Endothelial cell of umbilical vein (primary cell): ENCODE results near the gene CTBS. TPM values are rescaled to one million over a fixed set of nuclear protein-coding genes. Genes with fewer than 3 reads are reported as not detected.

Experiments
- BruUV-seq: library from RNA; stranded (reverse); fragments of 400-500 nt; replicated peaks from 2 replicates; lab custom pipeline; 2021; lab: Mats Ljungman, UMichigan
- CTCF ChIA-PET: fragments of 300-600, 350-600 bp; sonication (Branson Sonifier 250); formaldehyde crosslinking; loops from one replicate; lab custom pipeline; 2021; ENCODE audit warnings: antibody characterized with exemption, inconsistent platforms; lab: Charles Lee
- POLR2A ChIA-PET: fragments of 300-600, 350-600 bp; sonication (Branson Sonifier 250); formaldehyde crosslinking; loops from one replicate; lab custom pipeline; 2021; ENCODE audit warnings: antibody characterized with exemption, inconsistent platforms; lab: Charles Lee
- DNase-seq: peaks from one replicate; pipeline ENCODE4 v3.0.0-alpha.2; 2011; ENCODE audit warnings: low read depth, low spot score
- FAIRE-seq: peaks from 2 replicates; lab custom pipeline; 2011; peaks lifted over from hg19 to GRCh38; lab: Jason Lieb, UNC
- H2AFZ ChIP-seq: 2 replicates; pipeline ENCODE4 v1.6.0; 2012; ENCODE audit warnings: low read depth, low read length, control low read depth, inconsistent platforms
- H3K27ac ChIP-seq: 2 replicates; pipeline ENCODE4 v1.5.1; 2011; ENCODE audit warnings: low read depth, mild to moderate bottlenecking, control low read depth, low read length, moderate library complexity; ENCODE audit not compliant: insufficient read depth
- H3K27me3 ChIP-seq, 2 experiments: 2 replicates each; pipeline versions ENCODE4 v1.6.0 to v1.6.1; 2011; ENCODE audit warnings: low read length in 2 of 2, mixed read lengths in 1 of 2; ENCODE audit not compliant: control insufficient read depth in 2 of 2, insufficient read depth in 2 of 2
- H3K36me3 ChIP-seq, 2 experiments: 2 replicates in 1 of 2; 3 replicates in 1 of 2; pipeline ENCODE4 v1.5.1; 2011; ENCODE audit warnings: low read length in 2 of 2, mild to moderate bottlenecking in 1 of 2, moderate library complexity in 1 of 2; ENCODE audit not compliant: control insufficient read depth in 2 of 2, insufficient read depth in 2 of 2; ENCODE audit errors: extremely low read depth in 1 of 2
- H3K4me1 ChIP-seq: 3 replicates; pipeline ENCODE4 v1.5.1; 2011; ENCODE audit warnings: mild to moderate bottlenecking, low read length; ENCODE audit not compliant: control insufficient read depth, insufficient read depth; ENCODE audit errors: extremely low read depth
- H3K4me2 ChIP-seq: 2 replicates; pipeline ENCODE4 v1.6.1; 2011; ENCODE audit warnings: low read length, control low read depth, mixed read lengths; ENCODE audit not compliant: insufficient read depth
- H3K4me3 ChIP-seq, 3 experiments: fragments of 200-600 bp in 1 of 3; sonication (generic), shearing (Covaris generic) in 1 of 3; replicated peaks in 1 of 3; 2 replicates each; pipeline ENCODE4 v1.5.1; 2011 to 2016; ENCODE audit warnings: control low read depth in 3 of 3, low read length in 3 of 3, mild to moderate bottlenecking in 2 of 3, inconsistent platforms in 1 of 3, low read depth in 1 of 3, moderate library complexity in 1 of 3; ENCODE audit not compliant: insufficient read depth in 1 of 3
- H3K79me2 ChIP-seq: 2 replicates; pipeline ENCODE4 v1.6.0; 2012; ENCODE audit warnings: low read length, inconsistent platforms; ENCODE audit not compliant: control insufficient read depth, insufficient read depth
- H3K9ac ChIP-seq: replicated peaks from 2 replicates; pipeline ENCODE3; 2011; ENCODE audit warnings: low read length, control low read depth; ENCODE audit not compliant: insufficient read depth; ENCODE audit errors: extremely low read depth
- H3K9me1 ChIP-seq: replicated peaks from 3 replicates; pipeline ENCODE4 v1.6.0; 2011; ENCODE audit warnings: mild to moderate bottlenecking, low read length; ENCODE audit not compliant: control insufficient read depth, insufficient read depth; ENCODE audit errors: extremely low read depth
- H3K9me3 ChIP-seq: replicated peaks from 2 replicates; pipeline ENCODE4 v1.5.1; 2012; ENCODE audit warnings: low read length, inconsistent platforms; ENCODE audit not compliant: control insufficient read depth, insufficient read depth
- H4K20me1 ChIP-seq: replicated peaks from 2 replicates; pipeline ENCODE3; 2011; ENCODE audit warnings: mild to moderate bottlenecking, low read length; ENCODE audit not compliant: control insufficient read depth, insufficient read depth; ENCODE audit errors: extremely low read depth
- CTCF ChIP-seq, 2 donors: IDR thresholded peaks; 1 replicate in 1 of 2; 2 replicates in 1 of 2; pipeline ENCODE4 v1.5.1; 2011; ENCODE audit warnings: low read length in 2 of 2, mild to moderate bottlenecking in 2 of 2, moderate library complexity in 2 of 2, control low read depth in 1 of 2, inconsistent platforms in 1 of 2, low read depth in 1 of 2; ENCODE audit not compliant: insufficient read depth in 1 of 2; ENCODE audit errors: extremely low read depth in 1 of 2
- EZH2 ChIP-seq: IDR thresholded peaks from 2 replicates; pipeline ENCODE4 v1.6.1; 2012; ENCODE audit warnings: borderline replicate concordance, low read depth, mild to moderate bottlenecking, moderate library complexity, low read length, inconsistent platforms; ENCODE audit not compliant: severe bottlenecking
- FOS ChIP-seq: IDR thresholded peaks from 2 replicates; pipeline ENCODE4 v1.6.1; 2011; ENCODE audit warnings: mild to moderate bottlenecking, low read length, moderate library complexity, borderline replicate concordance; ENCODE audit not compliant: insufficient read depth
- GATA2 ChIP-seq: IDR thresholded peaks from 2 replicates; pipeline ENCODE4 v1.7.0; 2011; ENCODE audit warnings: low read depth, mild to moderate bottlenecking, moderate library complexity, mixed read lengths, low read length; ENCODE audit not compliant: insufficient read length, insufficient read depth
- JUN ChIP-seq: IDR thresholded peaks from 2 replicates; pipeline ENCODE4 v1.6.1; 2011; ENCODE audit warnings: borderline replicate concordance, low read depth; ENCODE audit not compliant: insufficient read length, insufficient read depth
- MAX ChIP-seq: IDR thresholded peaks from 2 replicates; pipeline ENCODE4 v1.6.1; 2011; ENCODE audit not compliant: insufficient read depth, insufficient read length
- MYC ChIP-seq: IDR thresholded peaks from one replicate; pipeline ENCODE4 v1.6.1; 2011; ENCODE audit warnings: mild to moderate bottlenecking, low read depth, low read length
- POLR2A ChIP-seq: IDR thresholded peaks from 2 replicates; pipeline ENCODE4 v1.6.1; 2012; ENCODE audit warnings: low read depth, mild to moderate bottlenecking, control low read depth, low read length
- POLR2AphosphoS5 ChIP-seq: IDR thresholded peaks from 2 replicates; pipeline ENCODE4 v1.6.1; 2012; ENCODE audit warnings: low read depth, mild to moderate bottlenecking, control low read depth, low read length, moderate library complexity; ENCODE audit not compliant: insufficient read depth
- dilution Hi-C: fragments of 300-500 bp; cut with MboI; formaldehyde crosslinking; loops from one replicate; pipeline ENCODE4 v1.15.0; 2019; ENCODE audit warnings: low sequenced_read_pairs; ENCODE audit not compliant: extremely low pct_ligation_motif_present
- intact Hi-C: fragments of 100-400 bp; cut with micrococcal nuclease; formaldehyde crosslinking; loops from one replicate; pipeline ENCODE4 v1.10.0; 2022
- polyA plus RNA-seq, 4 experiments: library from polyadenylated mRNA; depleted of rRNA in 3 of 4; stranded (reverse) in 3 of 4; unstranded in 1 of 4; fragments of >200 nt; gene quantifications; 2 replicates each; pipeline versions ENCODE4 v1.2.1 to v1.2.3, GENCODE V29; 2011 to 2012; ENCODE audit warnings: missing spikeins in 1 of 4
- total RNA-seq: library from RNA; stranded (reverse); gene quantifications from 2 replicates; pipeline ENCODE4 v1.2.3, GENCODE V29; 2021

The CTBS gene
- total and polyA plus RNA-seq, 2 donors (not counting 3 experiments of a cell fraction or from before 2014, with no cell fraction given) = 11.4 to 14.3 TPM

- Histone ChIP-seq H3K4me1 (no peaks in the 10 kb centered on the region), H3K9me3 (no peaks in the 10 kb centered on the region), H3K9ac (no peak overlapping the region), H4K20me1 (no peaks in the 10 kb centered on the region), H3K4me3 (no peak overlapping the region), H3K79me2 (no peaks in the 10 kb centered on the region), H2AFZ (no peak overlapping the region), H3K4me2 (no peak overlapping the region), H3K27me3 (no peaks in the 10 kb centered on the region), H3K27ac (no peak overlapping the region), H3K36me3 (no peaks in the 10 kb centered on the region), H3K9me1 (no peaks in the 10 kb centered on the region)
- TF ChIP-seq EZH2 (no peak), FOS (no peak), POLR2A (no peak), CTCF (IDR thresholded peaks at IDR 0.05; ENCODE audit: extremely low read depth in 1 of 2, insufficient read depth in 1 of 2, low read depth in 1 of 2, low read length in 2 of 2) (no peak), GATA2 (no peak), JUN (no peak), POLR2AphosphoS5 (no peak), MAX (no peak), MYC (no peak)
- POLR2A ChIA-PET = no interaction called here
- FAIRE-seq = no peak
- intact Hi-C loops = loop anchor here (10.0 kb wide), 1 partner anchor 662 kb away; the partner anchor contains the start of gene BCL10
- CTCF ChIA-PET = no interaction called here
- DNase-seq = no peak
- dilution Hi-C loops = loop anchor here (25.0 kb wide), 1 partner anchor 176 kb away; no protein-coding TSS in a partner anchor
- no TSS peak for BruUV-seq
These were observed 38.8 kb upstream of the CTBS start for GRCh38 chr1:84613026-84613425.
